Astrocyte (in vitro differentiated cells and primary cell): ENCODE results near the gene MED6. TPM values are rescaled to one million over a fixed set of nuclear protein-coding genes. Genes with fewer than 3 reads are reported as not detected.

Source experiments
- DNase-seq: peaks from one replicate; pipeline ENCODE4 v3.0.0-alpha.2; 2010; ENCODE audit warnings: low read depth
- FAIRE-seq: peaks from 2 replicates; lab custom pipeline; 2011; peaks lifted over from hg19 to GRCh38; lab: Jason Lieb, UNC
- H2AFZ ChIP-seq: 2 replicates; pipeline ENCODE4 v1.6.0; 2012; ENCODE audit warnings: low read depth, low read length, inconsistent platforms
- H3K27ac ChIP-seq: 2 replicates; pipeline ENCODE4 v1.5.1; 2011; ENCODE audit warnings: low read depth, low read length, inconsistent platforms
- H3K27me3 ChIP-seq: 2 replicates; pipeline ENCODE4 v1.6.0; 2011; ENCODE audit warnings: low read length, inconsistent platforms; ENCODE audit not compliant: insufficient read depth
- H3K36me3 ChIP-seq: 2 replicates; pipeline ENCODE4 v1.5.1; 2011; ENCODE audit warnings: low read length, inconsistent platforms; ENCODE audit not compliant: insufficient read depth
- H3K4me1 ChIP-seq: 2 replicates; pipeline ENCODE4 v1.5.1; 2011; ENCODE audit warnings: low read length, inconsistent platforms; ENCODE audit not compliant: insufficient read depth
- H3K4me2 ChIP-seq: 2 replicates; pipeline ENCODE4 v1.6.0; 2012; ENCODE audit warnings: low read length, inconsistent platforms
- H3K4me3 ChIP-seq: 2 replicates; pipeline ENCODE4 v1.5.1; 2011; ENCODE audit warnings: low read depth, mild to moderate bottlenecking, low read length, inconsistent platforms; ENCODE audit not compliant: insufficient read depth
- H3K79me2 ChIP-seq: 2 replicates; pipeline ENCODE4 v1.6.0; 2012; ENCODE audit warnings: mild to moderate bottlenecking, low read length, inconsistent platforms; ENCODE audit not compliant: insufficient read depth
- H3K9ac ChIP-seq: 2 replicates; pipeline ENCODE4 v1.6.0; 2012; ENCODE audit warnings: mild to moderate bottlenecking, low read length, inconsistent platforms
- H3K9me3 ChIP-seq: 2 replicates; pipeline ENCODE4 v1.5.1; 2012; ENCODE audit warnings: low read depth, mild to moderate bottlenecking, low read length, inconsistent platforms; ENCODE audit not compliant: insufficient read depth
- H4K20me1 ChIP-seq: 2 replicates; pipeline ENCODE4 v1.6.0; 2012; ENCODE audit warnings: low read length, inconsistent platforms; ENCODE audit not compliant: insufficient read depth
- H3K27ac Mint-ChIP-seq: one replicate; pipeline ENCODE4 v1.8.0; 2021; ENCODE audit warnings: mild to moderate bottlenecking, mixed read lengths; ENCODE audit not compliant: unreplicated experiment
- H3K27me3 Mint-ChIP-seq: one replicate; pipeline ENCODE4 v1.8.0; 2021; ENCODE audit warnings: low read depth, mixed read lengths; ENCODE audit not compliant: unreplicated experiment
- H3K36me3 Mint-ChIP-seq: one replicate; pipeline ENCODE4 v1.8.0; 2021; ENCODE audit warnings: low read depth, mixed read lengths; ENCODE audit not compliant: unreplicated experiment
- H3K4me1 Mint-ChIP-seq: one replicate; pipeline ENCODE4 v1.8.0; 2021; ENCODE audit warnings: low read depth, mixed read lengths; ENCODE audit not compliant: unreplicated experiment
- H3K4me3 Mint-ChIP-seq: one replicate; pipeline ENCODE4 v1.8.0; 2021; ENCODE audit warnings: mild to moderate bottlenecking, moderate library complexity, mixed read lengths; ENCODE audit not compliant: unreplicated experiment
- H3K9me3 Mint-ChIP-seq: one replicate; pipeline ENCODE4 v1.8.0; 2021; ENCODE audit warnings: mild to moderate bottlenecking, mixed read lengths; ENCODE audit not compliant: unreplicated experiment
- EZH2 ChIP-seq: IDR thresholded peaks from 2 replicates; pipeline ENCODE4 v1.6.1; 2012; ENCODE audit warnings: mild to moderate bottlenecking, low read length, inconsistent platforms; ENCODE audit not compliant: insufficient read depth
- total RNA-seq: library from RNA; stranded (reverse); gene quantifications from 2 replicates; pipeline ENCODE4 v1.2.1, GENCODE V29; 2021
- TF ChIP-seq, protein P1 (sequence below): IDR thresholded peaks from 2 replicates; pipeline ENCODE4 v1.5.1; 2011; ENCODE audit warnings: low read depth, mild to moderate bottlenecking, inconsistent platforms, low read length, moderate library complexity; ENCODE audit not compliant: insufficient read depth

The MED6 gene
- total RNA-seq, 1 donor from 2014 or later = 43.5 TPM

DNA sequence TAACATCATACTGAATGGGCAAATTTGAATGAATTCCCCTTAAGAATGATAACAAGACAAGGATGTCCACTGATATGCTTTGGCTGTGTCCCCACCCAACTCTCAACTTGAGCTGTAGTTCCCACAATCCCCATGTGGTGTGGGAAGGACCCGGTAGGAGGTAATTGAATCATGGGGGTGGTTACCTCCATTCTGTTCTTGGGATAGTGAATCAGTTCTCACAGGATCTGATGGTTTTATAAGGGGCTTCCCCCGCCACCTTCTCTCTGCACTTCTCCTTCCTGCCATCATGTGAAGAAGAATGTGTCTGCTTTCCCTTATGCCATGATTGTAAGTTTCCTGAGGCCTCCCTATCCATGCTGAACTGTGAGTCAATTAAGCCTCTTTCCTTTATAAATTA is 29.3 kb downstream of the MED6 start:
- Histone ChIP-seq H3K27ac (no peak overlapping the region), H3K79me2 (no peaks in the 10 kb centered on the region), H3K4me1 (no peaks in the 10 kb centered on the region), H3K4me3 (no peak overlapping the region), H3K9ac (no peak overlapping the region), H3K4me2 (no peak overlapping the region), H4K20me1 (peaks cover 30% of the 10 kb centered on the region), H2AFZ (no peak overlapping the region), H3K9me3 (no peaks in the 10 kb centered on the region), H3K27me3 (no peaks in the 10 kb centered on the region), H3K36me3 (no peaks in the 10 kb centered on the region)
- Mint-ChIP-seq H3K9me3 (no peaks in the 10 kb centered on the region), H3K4me3 (no peak overlapping the region), H3K27ac (no peak overlapping the region), H3K27me3 (no peaks in the 10 kb centered on the region), H3K36me3 (peaks cover 11% of the 10 kb centered on the region), H3K4me1 (no peaks in the 10 kb centered on the region)
- DNase-seq (no peak), FAIRE-seq (no peak)
- TF ChIP-seq, protein P1, sequence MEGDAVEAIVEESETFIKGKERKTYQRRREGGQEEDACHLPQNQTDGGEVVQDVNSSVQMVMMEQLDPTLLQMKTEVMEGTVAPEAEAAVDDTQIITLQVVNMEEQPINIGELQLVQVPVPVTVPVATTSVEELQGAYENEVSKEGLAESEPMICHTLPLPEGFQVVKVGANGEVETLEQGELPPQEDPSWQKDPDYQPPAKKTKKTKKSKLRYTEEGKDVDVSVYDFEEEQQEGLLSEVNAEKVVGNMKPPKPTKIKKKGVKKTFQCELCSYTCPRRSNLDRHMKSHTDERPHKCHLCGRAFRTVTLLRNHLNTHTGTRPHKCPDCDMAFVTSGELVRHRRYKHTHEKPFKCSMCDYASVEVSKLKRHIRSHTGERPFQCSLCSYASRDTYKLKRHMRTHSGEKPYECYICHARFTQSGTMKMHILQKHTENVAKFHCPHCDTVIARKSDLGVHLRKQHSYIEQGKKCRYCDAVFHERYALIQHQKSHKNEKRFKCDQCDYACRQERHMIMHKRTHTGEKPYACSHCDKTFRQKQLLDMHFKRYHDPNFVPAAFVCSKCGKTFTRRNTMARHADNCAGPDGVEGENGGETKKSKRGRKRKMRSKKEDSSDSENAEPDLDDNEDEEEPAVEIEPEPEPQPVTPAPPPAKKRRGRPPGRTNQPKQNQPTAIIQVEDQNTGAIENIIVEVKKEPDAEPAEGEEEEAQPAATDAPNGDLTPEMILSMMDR = no peak
- TF ChIP-seq EZH2 = no peak

DNA sequence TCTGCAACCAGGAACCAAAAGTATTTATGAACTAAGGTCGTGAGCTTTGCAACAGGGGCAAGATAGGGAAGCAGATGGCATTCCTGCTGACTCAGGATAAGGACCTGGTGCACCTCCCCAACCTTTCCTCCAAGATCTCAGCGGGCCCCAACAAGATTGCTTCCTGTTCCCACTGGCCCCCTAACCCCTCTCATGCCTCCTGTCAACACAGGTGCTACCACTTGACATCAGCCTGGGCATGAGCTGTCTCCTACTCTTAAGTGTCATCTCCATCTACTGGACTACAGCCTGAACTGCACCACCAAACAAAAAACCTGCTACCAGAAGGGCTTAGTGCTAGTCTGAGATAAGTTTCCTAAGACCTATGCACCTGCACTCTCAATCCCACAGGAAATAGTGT is 32.7 kb downstream of the MED6 start:
- H3K9ac ChIP-seq = no peak overlapping the region
- Mint-ChIP-seq H3K4me1 (no peaks in the 10 kb centered on the region), H3K4me3 (no peak overlapping the region), H3K36me3 (peaks cover 26% of the 10 kb centered on the region), H3K27ac (no peak overlapping the region), H3K9me3 (peaks cover 6% of the 10 kb centered on the region), H3K27me3 (no peaks in the 10 kb centered on the region)
- H3K9me3 ChIP-seq = no peaks in the 10 kb centered on the region
- H4K20me1 ChIP-seq = peaks cover 30% of the 10 kb centered on the region
- no peak overlapping the region for H3K4me2 ChIP-seq
- DNase-seq (peak; percentile 11), FAIRE-seq (no peak)
- H2AFZ ChIP-seq = no peak overlapping the region
- H3K36me3 ChIP-seq = peaks cover 10% of the 10 kb centered on the region
- TF ChIP-seq EZH2 = no peak
- TF ChIP-seq, protein P1 = peak; percentile 49
- no peak overlapping the region for H3K27ac ChIP-seq
- H3K4me1 ChIP-seq = no peaks in the 10 kb centered on the region
- no peaks in the 10 kb centered on the region for H3K79me2 ChIP-seq
- no peaks in the 10 kb centered on the region for H3K27me3 ChIP-seq
- no peak overlapping the region for H3K4me3 ChIP-seq

DNA sequence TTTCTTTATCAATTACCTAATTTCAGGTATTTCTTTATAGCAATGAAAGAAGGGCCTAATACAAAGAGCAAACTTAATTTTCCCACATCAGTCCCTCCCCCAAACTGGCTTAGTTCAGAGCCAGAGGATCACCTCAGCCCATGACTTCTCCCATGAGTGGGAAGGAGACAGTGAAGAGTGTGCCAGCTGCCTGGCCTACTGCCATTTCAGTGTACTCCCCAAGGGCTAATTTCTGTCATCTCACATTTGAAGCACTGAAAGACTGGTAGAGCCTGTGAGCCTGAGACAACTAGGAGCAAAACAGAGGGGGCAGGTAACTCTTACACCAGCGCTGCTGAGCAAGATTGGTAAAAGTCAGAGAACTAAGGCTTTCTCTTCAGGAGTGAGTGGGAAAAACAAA is 36.6 kb downstream of the MED6 start:
- no peak overlapping the region for H3K4me3 ChIP-seq
- H3K9ac ChIP-seq = no peak overlapping the region
- no peak overlapping the region for H2AFZ ChIP-seq
- no peak overlapping the region for H3K27ac ChIP-seq
- FAIRE-seq (no peak), DNase-seq (no peak)
- H3K4me2 ChIP-seq = no peak overlapping the region
- no peaks in the 10 kb centered on the region for H3K27me3 Mint-ChIP-seq
- peaks cover 13% of the 10 kb centered on the region for H4K20me1 ChIP-seq
- H3K36me3 ChIP-seq = peaks cover 19% of the 10 kb centered on the region
- TF ChIP-seq, protein P1 = no peak
- no peak for TF ChIP-seq EZH2
- H3K27ac Mint-ChIP-seq = no peak overlapping the region
- no peaks in the 10 kb centered on the region for H3K4me1 ChIP-seq
- peaks cover 2% of the 10 kb centered on the region for H3K9me3 ChIP-seq
- no peaks in the 10 kb centered on the region for H3K79me2 ChIP-seq
- no peaks in the 10 kb centered on the region for H3K4me1 Mint-ChIP-seq
- H3K4me3 Mint-ChIP-seq = no peak overlapping the region
- peaks cover 21% of the 10 kb centered on the region for H3K9me3 Mint-ChIP-seq
- H3K36me3 Mint-ChIP-seq = peaks cover 44% of the 10 kb centered on the region
- H3K27me3 ChIP-seq = no peaks in the 10 kb centered on the region
